GM21390 (cell line): ENCODE data around the gene PIWIL4.
"Not testable (repeated sequence)": the region's sequence is repeated elsewhere in the genome, so short reads cannot be mapped to it uniquely, and the experiment has no call there.

Experiments
- ATAC-seq: cut with Tn5 transposase; IDR thresholded peaks from one replicate; pipeline ENCODE4 v1.9.1; 2021; ENCODE audit not compliant: unreplicated experiment

Gene PIWIL4

DNA sequence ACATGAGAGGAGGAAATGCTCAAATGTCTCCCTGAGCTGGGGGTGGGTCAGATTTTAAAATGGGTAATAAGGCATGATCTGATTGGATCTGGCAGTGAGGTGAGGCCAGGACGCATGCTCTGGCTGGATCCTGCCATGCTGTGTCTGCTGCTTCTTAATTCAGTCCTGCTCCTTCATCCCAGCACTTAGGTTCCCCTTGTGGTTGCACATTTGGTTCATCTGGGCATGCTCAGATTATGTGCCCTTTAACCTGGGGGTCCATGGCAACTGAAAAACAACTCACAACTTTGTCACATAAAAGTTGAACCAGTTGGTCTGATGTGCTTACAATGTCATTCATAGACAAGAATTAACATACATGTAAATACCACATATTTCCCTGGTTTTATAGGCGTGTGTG, 67.9 kb downstream of the PIWIL4 start:
- no peak for ATAC-seq

DNA sequence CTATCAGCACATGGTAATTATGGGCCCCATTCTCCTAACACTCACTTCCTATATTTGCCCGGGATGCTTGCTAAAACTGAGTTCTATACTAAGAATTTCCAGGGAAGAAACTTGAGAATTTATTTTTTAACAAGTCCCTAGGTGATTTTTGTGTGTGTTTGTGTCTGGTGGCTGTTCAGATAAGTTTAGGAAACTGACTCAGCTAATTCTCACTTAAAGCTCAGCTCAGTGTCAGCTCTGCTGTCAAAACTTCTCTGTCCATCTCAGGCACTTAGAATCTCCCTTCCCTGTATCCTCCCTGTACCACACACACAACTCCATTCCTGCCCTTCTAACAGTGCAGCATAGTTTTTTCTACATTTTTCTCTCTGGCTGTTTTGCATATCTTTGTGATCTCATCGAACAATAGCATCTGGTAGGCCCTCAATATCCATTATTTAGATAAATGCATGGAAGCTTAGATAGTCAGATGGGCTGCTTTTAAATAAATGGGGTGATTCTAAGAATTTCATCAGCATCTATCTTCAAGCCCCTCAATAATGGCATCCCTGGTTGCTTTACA, 69.3 kb downstream of the PIWIL4 start:
- no peak for ATAC-seq

DNA sequence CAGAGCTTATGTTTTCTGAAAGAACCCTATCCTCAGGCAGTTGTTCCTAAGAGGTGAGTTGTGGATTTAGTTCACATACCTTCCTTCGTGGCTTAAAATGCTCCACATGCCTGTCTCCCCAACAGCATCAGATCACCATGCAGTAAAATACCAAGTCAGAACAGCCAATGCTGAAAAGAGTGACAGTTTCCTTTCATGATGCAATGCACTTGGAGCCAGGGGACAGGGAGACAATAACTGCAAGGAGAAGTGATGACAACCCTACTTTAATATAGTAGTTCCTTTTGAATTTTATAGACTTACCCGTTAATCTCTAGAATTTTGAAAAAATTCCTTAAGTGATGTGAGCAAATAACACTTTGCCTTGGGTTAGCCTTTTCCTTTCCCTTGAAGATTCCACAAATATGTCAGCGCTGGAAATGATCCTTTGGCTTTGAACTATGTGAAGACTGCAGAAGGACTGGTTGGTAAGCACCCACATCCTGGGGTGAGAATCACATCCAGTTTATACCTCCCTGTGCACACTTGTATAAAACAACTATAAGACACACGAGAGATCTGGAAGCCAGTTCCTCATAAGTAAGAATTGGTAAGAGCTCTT, 71.2 kb downstream of the PIWIL4 start:
- ATAC-seq, result no peak

DNA sequence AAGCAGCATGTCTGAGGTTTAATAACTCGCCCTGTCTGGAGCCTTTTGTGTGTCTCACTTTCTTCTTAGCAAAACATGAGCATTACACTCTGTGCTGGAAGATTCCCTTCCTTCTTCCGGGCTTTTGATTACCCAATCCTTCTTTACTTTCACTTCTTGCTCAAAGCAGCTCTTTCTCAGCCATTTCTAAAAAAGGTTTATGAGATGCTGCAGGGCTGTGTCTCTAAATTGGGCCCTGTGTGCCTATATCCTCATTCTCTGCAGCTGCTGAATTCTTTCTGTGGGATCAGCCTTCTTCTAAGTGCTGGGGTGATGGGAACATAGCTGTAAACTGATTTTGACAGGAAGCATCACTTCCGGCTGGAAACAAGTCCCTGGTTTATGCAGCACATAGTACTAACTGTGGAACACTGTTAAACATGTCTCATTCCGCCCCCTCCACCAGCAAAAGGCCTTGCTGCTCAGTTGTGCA, 71.8 kb downstream of the PIWIL4 start:
- ATAC-seq, result no peak

DNA sequence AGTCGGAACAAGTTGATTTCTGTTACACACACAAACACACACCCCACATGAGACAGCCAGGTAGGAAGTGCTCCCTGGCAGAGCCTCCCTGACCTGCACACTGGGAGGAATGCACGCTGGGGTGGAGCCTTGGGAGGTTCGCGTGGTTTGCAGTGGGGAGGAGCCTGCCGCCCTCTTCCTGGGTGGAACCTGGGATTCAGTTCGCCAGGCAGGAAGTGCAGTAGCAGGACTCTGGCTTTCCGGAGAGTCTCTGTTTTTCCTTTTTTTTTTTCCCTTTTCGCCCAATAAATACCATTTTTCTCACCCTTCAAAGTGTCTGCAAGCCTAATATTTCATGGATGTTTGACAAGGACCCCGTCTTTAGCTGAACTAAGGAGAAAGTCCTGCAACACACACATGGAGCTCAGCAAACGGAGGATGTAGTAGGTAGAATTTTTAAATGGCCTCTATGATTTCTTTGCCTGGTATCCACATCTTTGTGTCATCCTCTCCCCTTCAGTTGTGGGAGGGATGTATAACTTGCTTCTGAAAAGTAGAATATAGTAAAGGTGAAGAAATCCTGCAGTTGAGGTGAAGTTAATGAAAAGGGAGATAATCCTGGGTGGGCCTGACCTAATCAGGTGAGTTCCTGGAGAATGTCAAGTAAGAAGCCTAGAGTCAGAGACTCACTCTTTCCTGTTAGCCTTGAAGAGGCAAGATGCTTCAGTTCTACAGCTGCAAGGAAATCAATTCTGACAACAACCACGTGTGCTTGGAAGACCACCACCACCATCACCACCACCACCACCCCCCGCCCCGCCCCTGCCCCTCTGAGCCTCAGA, 72.9 kb downstream of the PIWIL4 start:
- no peak for ATAC-seq

DNA sequence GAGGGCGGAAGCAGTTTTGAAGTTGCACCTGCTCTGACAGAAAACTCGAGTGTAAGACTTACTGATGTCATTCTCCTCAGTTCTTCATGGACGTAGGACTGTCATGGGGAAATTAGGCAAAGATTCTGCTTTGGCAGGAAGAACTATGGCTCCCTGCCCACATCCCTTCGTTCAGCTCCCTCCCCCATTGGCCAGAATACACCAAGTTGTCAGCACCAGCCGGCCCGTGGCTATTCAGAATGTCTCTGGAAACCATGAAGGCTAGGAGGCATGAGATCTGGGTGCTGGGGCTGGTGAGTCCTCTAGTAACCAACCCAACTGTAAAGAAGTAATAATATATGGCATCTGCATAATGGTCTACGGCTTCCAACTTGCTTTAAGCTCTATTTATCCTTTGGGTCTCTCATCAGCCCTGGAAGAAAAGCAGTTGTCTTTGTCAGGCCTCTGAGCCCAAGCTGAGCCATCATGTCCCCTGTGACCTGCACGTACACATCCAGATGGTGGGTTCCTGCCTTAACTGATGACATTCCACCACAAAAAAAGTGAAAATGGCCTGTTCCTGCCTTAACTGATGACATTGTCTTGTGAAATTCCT, 74.1 kb downstream of the PIWIL4 start:
- no peak for ATAC-seq

DNA sequence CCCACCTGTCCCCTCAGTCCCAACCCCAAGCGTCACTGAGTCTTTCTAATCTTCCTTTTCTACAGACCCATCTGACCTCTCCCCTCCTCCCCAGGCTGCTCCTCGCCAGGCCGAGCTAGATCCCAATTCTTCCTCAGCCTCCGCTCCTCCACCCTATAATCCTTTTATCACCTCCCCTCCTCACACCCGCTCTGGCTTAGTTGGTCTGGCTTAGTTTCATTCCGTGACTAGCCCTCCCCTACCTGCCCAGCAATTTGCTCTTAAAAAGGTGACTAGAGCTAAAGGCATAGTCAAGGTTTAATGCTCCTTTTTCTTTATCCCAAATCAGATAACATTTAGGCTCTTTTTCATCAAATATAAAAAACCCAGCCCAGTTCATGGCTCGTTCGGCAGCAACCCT, 76.0 kb downstream of the PIWIL4 start:
- ATAC-seq, result not testable (repeated sequence)

DNA sequence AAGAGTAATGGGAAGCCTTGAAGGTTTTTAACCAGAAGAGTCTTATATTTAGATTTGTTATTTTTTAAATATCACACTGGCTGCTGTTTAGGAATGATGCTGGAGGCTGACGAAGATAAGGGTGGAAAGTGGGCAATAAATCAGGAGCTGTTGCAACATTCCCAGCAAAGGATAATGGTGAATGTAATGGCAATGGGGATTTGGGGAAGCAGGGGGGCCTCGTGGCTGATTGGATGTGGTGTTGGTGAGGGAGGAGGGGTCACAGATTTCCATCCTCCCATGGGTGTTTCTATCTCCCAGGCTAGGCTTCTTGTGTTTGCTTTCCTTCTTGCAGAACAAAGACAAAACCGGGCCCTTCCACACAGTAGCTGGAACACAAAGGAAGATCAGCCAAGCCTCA, 80.8 kb downstream of the PIWIL4 start:
- no peak for ATAC-seq

DNA sequence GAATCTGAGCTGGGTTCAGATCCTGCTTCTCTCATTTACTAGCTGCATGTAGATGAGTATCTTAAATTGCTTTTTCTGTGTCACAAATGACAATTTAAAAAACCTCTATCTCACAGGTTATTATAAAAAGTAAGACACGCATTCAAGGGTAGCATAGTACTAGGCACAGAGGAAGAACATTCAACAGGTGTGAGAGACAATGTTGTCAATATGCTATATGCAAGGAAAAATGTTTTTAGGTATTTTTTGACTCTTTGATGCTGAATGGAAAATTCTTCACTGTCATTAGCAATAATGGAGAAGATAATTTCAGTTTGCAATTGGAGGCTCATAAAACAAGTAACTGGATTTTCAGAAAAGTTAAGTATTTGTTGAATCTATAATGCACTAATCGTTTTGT, 81.6 kb downstream of the PIWIL4 start:
- no peak for ATAC-seq

DNA sequence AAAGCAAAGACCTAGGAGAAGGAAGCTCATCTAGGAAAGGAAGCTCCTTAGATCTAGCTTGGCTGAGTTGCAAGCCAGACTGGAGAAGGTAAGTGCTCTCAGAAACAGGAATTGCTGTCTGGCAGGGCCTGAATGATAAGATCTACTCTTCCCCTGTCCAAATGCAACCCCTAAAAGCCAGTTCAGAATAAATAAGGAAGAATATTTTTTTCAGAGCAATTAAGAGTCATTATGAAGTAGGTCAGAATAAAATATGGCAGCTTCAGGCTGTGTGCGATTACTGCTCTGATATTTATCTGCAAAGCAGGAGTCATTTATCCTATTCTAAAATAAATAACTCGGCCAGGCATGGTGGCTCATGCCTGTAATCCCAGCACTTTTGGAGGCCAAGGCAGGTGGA, 82.1 kb downstream of the PIWIL4 start:
- no peak for ATAC-seq

DNA sequence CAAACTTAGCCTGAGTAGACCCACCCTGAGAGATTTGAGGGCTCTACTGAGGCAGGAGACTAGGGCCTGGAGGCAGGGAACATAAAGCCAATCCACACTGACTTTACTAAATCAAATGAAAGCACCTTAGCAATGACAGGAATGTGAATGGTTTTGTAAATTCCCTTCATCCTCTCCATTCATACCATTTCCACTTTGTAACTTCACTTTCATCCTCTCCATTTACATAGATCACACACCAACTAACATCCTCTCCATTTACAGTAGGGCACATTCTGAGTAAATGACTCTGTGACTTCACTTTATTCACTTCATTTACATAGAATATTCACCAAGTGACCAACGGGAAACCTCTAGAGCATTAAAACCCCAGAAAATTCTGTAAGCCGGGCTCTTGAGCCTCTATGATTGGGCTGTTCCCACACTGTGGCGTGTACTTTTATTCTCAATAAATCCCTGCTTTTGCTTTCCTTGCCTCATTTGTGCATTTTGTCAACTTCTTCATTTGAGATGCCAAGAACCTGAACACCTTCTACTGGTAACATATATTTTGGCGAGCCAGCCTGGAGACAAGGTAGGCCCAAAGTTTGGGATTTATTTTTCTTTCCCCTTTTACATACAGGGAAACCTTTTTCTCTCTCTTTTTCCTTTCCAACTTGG, 82.9 kb downstream of the PIWIL4 start:
- no peak for ATAC-seq

DNA sequence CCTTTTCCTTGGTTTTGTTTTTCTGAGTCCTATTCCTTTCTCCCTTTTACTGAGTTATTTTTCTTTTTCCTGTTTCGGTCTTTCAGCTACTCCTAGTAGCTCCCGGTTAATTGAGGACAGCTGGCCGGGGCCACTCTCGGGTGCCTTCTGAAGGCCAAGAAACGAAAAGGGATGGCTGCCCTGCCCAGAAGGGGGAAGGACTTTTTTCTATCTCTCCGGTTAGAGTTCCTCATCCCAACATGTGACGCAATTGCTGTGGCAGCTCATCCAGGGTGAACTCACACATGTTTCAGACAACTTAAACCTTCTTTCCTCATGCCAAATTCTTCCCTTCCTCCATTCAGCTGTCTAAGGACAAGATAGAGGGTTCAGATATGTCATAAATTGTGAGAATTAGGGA, 83.6 kb downstream of the PIWIL4 start:
- ATAC-seq, result no peak

DNA sequence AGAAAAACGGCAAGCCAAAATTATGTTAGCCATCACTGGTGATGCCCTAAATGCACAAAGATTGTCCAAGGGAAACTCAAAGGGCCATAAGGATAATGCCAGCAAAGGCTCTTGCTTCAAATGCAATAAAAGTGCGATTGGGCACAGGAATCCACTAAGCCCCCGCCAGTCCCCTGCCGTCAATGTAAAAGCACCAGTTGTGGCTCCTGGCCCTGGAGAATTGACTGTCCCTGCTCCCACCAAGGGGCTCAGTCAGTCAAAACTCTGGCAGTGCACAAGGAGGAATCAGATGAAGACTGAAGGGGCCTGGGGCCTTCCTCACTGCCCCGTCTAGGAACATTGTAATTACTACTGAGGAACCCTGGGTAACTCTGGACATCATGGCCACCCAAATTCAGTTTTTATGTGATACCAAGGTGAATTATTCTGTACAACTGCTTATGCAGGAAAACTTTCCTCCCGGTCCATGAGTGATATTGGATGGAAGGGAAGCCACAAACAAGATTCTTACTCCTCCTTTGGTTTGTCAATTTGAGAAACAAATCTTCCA, 85.6 kb downstream of the PIWIL4 start:
- ATAC-seq, result no peak

DNA sequence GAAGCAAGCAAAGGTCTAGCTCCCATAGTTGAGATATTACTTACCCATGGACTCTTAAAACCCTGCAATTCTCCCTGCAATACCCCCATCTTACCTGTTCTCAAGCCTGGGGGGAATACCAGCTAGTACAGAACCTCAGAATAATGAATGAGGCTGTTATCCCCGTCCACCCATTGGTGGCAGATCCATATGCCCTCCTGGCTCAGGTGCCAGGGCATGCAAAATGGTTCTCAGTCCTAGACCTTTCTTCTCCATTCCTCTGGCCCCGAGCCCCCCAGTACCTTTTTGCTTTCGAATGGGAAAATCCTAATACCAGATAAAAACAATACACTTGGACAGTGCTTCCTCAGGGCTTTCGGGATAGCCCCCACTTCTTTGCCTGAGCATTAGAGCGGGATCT, 86.4 kb downstream of the PIWIL4 start:
- no peak for ATAC-seq

DNA sequence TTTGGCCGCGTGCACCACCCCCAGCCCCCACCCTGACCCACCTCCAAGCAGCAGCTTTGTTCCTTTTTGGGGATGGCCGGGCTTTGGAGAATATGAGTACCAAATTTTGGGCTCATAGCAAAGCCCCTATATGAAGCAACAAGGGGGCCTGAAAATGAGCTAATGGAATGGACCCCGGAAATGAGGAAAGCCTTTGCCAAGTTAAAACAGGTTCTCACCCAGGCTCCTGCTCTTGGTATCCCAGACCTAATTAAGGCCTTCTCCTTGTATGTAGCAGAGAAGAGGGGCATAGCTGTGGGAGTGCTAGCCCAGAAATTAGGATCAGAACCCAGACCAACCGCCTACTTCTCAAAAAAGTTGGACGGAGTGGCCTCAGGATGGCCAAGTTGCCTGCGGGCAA, 87.0 kb downstream of the PIWIL4 start:
- ATAC-seq, result no peak

DNA sequence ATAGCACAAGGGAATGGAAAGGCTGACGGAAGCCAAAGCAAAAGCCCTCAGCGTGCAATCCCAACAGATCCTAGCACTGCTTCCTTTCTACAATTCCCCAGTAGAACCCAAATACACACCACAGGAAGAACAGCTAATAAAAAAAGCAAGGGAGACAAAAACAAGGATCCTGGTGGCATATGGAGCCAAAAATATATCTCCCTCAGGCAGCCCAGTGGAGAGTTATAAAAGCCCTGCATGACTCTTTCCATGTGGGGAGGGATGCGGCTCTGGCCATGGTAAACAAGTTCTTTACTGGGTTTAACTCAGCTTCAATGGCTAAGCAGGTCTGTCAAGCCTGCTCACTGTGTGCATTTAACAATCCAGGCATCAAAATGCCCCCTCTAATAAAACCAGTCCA, 88.1 kb downstream of the PIWIL4 start:
- no peak for ATAC-seq

DNA sequence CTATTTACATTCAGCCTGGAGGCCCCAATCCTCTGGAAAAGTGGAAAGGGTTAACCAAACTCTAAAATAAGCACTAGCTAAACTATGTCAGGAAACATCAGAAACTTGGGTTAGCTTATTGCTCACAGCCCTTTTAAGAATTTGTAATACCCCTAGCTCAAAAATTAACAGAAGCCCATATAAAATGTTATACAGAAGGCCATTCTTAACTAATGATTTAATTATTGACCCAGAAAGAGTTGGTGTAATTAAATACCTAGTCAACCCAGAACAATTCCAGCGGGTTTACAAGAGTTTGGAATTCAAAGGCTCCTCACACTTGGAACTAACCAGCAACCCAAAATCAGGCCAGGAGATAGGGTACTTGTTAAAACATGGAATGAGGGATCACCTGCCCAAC, 88.8 kb downstream of the PIWIL4 start:
- no peak for ATAC-seq

DNA sequence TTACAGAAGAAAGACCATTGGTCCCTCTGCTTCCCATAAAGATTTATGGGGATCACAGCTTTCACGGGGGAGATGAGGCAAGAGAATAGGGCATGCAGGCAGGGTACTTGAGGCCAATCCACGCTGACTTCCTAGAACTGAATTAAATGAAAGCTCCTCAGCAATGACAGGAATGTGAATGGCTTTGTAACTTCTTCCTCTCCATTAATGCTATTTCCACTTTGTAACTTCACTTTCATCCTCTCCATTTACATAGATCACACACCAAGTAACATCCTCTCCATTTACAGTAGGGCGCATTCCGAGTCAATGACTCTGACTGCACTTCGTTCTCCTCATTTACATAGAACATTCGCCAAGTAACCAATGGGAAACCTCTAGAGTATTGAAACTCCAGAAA, 89.8 kb downstream of the PIWIL4 start:
- no peak for ATAC-seq

DNA sequence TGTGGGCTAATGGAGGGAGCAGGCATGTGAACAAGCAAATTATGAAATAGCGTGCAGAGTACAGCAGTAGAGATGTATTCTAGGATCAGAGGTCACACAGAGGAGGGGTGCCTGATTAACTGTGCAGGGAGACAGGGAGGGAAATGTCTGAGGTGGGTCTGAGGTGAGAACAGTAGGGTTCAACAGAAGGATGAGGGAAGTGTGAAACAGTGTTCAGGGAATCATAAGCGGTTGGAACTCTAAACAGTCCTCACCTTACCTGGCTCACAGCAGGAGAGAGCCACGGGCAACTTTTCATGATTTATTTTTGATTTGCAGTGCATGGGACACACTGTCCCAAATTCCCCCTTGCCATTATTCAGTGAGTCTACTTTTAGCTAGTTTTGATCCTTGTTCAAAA, 90.5 kb downstream of the PIWIL4 start:
- ATAC-seq, result no peak

DNA sequence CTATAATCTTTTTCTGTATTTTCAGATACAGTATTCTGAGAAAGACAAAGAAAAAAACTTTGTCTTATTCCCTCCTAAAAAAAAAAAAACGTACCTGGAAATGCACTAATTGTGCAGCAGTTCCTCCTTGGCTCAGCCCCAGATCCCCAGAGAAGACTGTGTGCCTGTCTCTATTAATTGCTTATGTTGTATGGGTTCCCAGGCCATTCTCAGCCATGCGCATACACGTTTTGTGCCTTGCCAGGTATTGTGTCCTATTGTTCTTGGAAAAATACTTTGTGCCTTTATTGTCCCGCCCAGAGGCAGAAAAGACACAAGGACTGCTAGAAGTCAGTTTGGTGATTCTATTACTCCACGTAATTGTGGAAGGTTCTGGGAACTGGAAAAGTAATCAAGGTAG, 91.2 kb downstream of the PIWIL4 start:
- no peak for ATAC-seq

DNA sequence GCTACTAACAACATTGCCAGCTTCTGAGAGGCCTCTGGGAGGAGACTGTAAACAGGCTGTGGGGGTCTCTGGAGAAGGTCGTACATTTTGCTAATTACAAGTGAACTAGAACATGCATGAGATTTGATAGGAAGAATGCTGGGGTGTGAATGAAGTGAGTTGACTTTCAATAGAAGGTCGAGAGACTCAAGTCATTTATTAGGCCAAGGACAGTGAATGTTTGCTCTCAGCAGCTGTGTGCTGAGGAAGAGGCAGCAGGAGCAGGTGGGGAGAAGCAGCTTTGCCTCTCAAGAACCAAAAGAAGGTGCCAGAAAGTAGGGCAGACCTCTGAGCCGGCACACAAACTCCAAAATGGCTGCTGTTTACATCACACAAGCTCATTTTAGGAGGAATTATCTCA, 91.7 kb downstream of the PIWIL4 start:
- ATAC-seq, result no peak
